H1 (cell line): Measurements from ENCODE around the gene NR1D2.

Experiments
- CBX8 ChIP-seq: fragments of 300-800, 300-1000 bp; sonication (generic); IDR thresholded peaks from 2 replicates; pipeline ENCODE4 v1.7.1; 2016; ENCODE audit warnings: low read depth, low read length, borderline replicate concordance
- CEBPB ChIP-seq: IDR thresholded peaks from 2 replicates; pipeline ENCODE4 v1.6.1; 2012; ENCODE audit warnings: low read depth, low read length
- CREB1 ChIP-seq: IDR thresholded peaks from 2 replicates; pipeline ENCODE4 v1.6.1; 2012; ENCODE audit warnings: inconsistent platforms
- CTCF ChIP-seq, 3 experiments: IDR thresholded peaks; 1 replicate in 2 of 3; 2 replicates in 1 of 3; pipeline versions ENCODE4 v1.5.1 to v1.6.1; 2011; ENCODE audit warnings: low read length in 3 of 3, mild to moderate bottlenecking in 3 of 3, inconsistent platforms in 2 of 3, low read depth in 1 of 3, moderate library complexity in 1 of 3; ENCODE audit not compliant: insufficient read depth in 1 of 3; ENCODE audit errors: control extremely low read depth in 1 of 3
- EZH2 ChIP-seq: fragments of 200-600 bp; sonication (generic); IDR thresholded peaks from 2 replicates; pipeline ENCODE4 v1.7.1; 2012; ENCODE audit warnings: low read depth, mild to moderate bottlenecking, moderate library complexity, low read length, inconsistent platforms; ENCODE audit not compliant: severe bottlenecking
- HDAC2 ChIP-seq, 2 experiments: fragments of 300-600 bp in 1 of 2; sonication (generic) in 1 of 2; IDR thresholded peaks; 2 replicates each; pipeline ENCODE4 v1.6.1; 2011 to 2012; ENCODE audit warnings: low read depth in 2 of 2, low read length in 2 of 2, mild to moderate bottlenecking in 2 of 2, moderate library complexity in 2 of 2, borderline replicate concordance in 1 of 2, inconsistent platforms in 1 of 2
- HDAC6 ChIP-seq: IDR thresholded peaks from one replicate; pipeline ENCODE4 v1.7.1; 2012; ENCODE audit warnings: low read depth, mild to moderate bottlenecking, inconsistent platforms, low read length, moderate library complexity
- POLR2A ChIP-seq, 2 experiments: IDR thresholded peaks; 1 replicate in 1 of 2; 2 replicates in 1 of 2; pipeline ENCODE4 v1.6.1; 2011; ENCODE audit warnings: low read depth in 2 of 2, low read length in 2 of 2, mild to moderate bottlenecking in 2 of 2; ENCODE audit errors: control extremely low read depth in 1 of 2
- POLR2AphosphoS5 ChIP-seq: IDR thresholded peaks from 2 replicates; pipeline ENCODE4 v1.6.1; 2011; ENCODE audit warnings: low read depth, low read length
- POU5F1 ChIP-seq: IDR thresholded peaks from 2 replicates; pipeline ENCODE4 v1.6.1; 2011; ENCODE audit warnings: low read depth, mild to moderate bottlenecking, low read length, moderate library complexity
- RFX5 ChIP-seq: IDR thresholded peaks from 2 replicates; pipeline ENCODE4 v1.6.1; 2011; ENCODE audit warnings: low read depth, low read length, improper control_type of control experiment, borderline replicate concordance
- TAF1 ChIP-seq: IDR thresholded peaks from 2 replicates; pipeline ENCODE4 v1.6.1; 2011; ENCODE audit warnings: mild to moderate bottlenecking, low read depth, low read length

- TF ChIP-seq CTCF (IDR thresholded peaks at IDR 0.05; ENCODE audit: control extremely low read depth in 1 of 3, insufficient read depth in 1 of 3, low read depth in 1 of 3, low read length in 3 of 3) = no peak
- no peak for TF ChIP-seq EZH2
- TF ChIP-seq HDAC6 = no peak
- no peak for TF ChIP-seq CEBPB
- no peak for TF ChIP-seq CREB1
- TF ChIP-seq POU5F1 = no peak
- no peak for TF ChIP-seq CBX8
- no peak for TF ChIP-seq POLR2A (IDR thresholded peaks at IDR 0.05; ENCODE audit: control extremely low read depth in 1 of 2, low read depth in 2 of 2, low read length in 2 of 2)
- no peak for TF ChIP-seq TAF1
- TF ChIP-seq RFX5 = no peak
- no peak for TF ChIP-seq POLR2AphosphoS5
- no peak for TF ChIP-seq HDAC2 (IDR thresholded peaks at IDR 0.05; ENCODE audit: borderline replicate concordance in 1 of 2, low read depth in 2 of 2, low read length in 2 of 2)
Measured at GRCh38 chr3:23931597-23931996, 13.5 kb upstream of the NR1D2 start.
